Measurements from ENCODE around the gene DYSF. TPM values are rescaled to one million over a fixed set of nuclear protein-coding genes. Genes with fewer than 3 reads are reported as not detected.
A peak's percentile ranks its signal among the peaks of the same experiment; 100 is the strongest.

Gene DYSF
- total and polyA plus RNA-seq, 7 donors = 38.3 to 208 (median 109) TPM

- TF ChIP-seq CTCF (IDR thresholded peaks at IDR 0.05) = no peak
- no peaks in the 10 kb centered on the region for H3K9me3 ChIP-seq
- peaks cover 0 to 83% of the 10 kb centered on the region in 2 donors for H3K36me3 ChIP-seq (ENCODE audit: insufficient read depth in 1 of 2, low read depth in 1 of 2)
- no peak overlapping the region for H3K27ac ChIP-seq
- 58 to 66% (median 59%) methylated on average over 16 of the region's 16 CpGs for WGBS, 3 donors
- H3K4me1 ChIP-seq = peaks cover 10% of the 10 kb centered on the region
- no peak overlapping the region for H3K4me3 ChIP-seq
- intact Hi-C loops (cut with DNase I) = no loop called here
- H3K27me3 ChIP-seq (ENCODE audit: insufficient read depth in 3 of 3, low read length in 2 of 3) = no peaks in the 10 kb centered on the region
- DNase-seq = peak; percentile 60 to 72
- ATAC-seq = peak; percentile 14 to 58 (median 24)
These were observed 123.2 kb downstream of the DYSF start for GRCh38 chr2:71576541-71576940.

GRCh38 chr2:71577209-71577608 is 123.8 kb downstream of the DYSF start:
- intact Hi-C loops (cut with DNase I) = no loop called here
- no peak for ATAC-seq
- no peak for DNase-seq
- peaks cover 15% of the 10 kb centered on the region for H3K4me1 ChIP-seq
- H3K36me3 ChIP-seq (ENCODE audit: insufficient read depth in 1 of 2, low read depth in 1 of 2) = peaks cover 0 to 82% of the 10 kb centered on the region in 2 donors
- TF ChIP-seq CTCF (IDR thresholded peaks at IDR 0.05) = no peak
- H3K9me3 ChIP-seq = no peaks in the 10 kb centered on the region
- H3K4me3 ChIP-seq = no peak overlapping the region
- H3K27ac ChIP-seq = no peak overlapping the region
- H3K27me3 ChIP-seq (ENCODE audit: insufficient read depth in 3 of 3, low read length in 2 of 3) = no peaks in the 10 kb centered on the region
- 92 to 95% (median 93%) methylated on average over 3 of the region's 3 CpGs for WGBS, 3 donors

GRCh38 chr2:71578767-71579342 is 125.5 kb downstream of the DYSF start:
- Histone ChIP-seq H3K27me3 (ENCODE audit: insufficient read depth in 3 of 3, low read length in 2 of 3) (no peaks in the 10 kb centered on the region), H3K27ac (no peak overlapping the region), H3K9me3 (no peaks in the 10 kb centered on the region), H3K4me3 (no peak overlapping the region), H3K36me3 (ENCODE audit: insufficient read depth in 1 of 2, low read depth in 1 of 2) (peaks cover 0 to 71% of the 10 kb centered on the region in 2 donors), H3K4me1 (peaks cover 17% of the 10 kb centered on the region)
- peak; percentile 71 for DNase-seq
- intact Hi-C loops (cut with DNase I) = no loop called here
- TF ChIP-seq CTCF (IDR thresholded peaks at IDR 0.05) = no peak
- 68 to 72% (median 72%) methylated on average over 20 of the region's 20 CpGs for WGBS, 3 donors
- no peak for ATAC-seq

GRCh38 chr2:71581026-71581425 is 127.7 kb downstream of the DYSF start:
- ATAC-seq (peak in 1 of 4 donors; percentile 40), DNase-seq (peak; percentile 80 to 88)
- Histone ChIP-seq H3K4me3 (no peak overlapping the region), H3K4me1 (peaks cover 25% of the 10 kb centered on the region), H3K27me3 (ENCODE audit: insufficient read depth in 3 of 3, low read length in 2 of 3) (no peaks in the 10 kb centered on the region), H3K9me3 (no peaks in the 10 kb centered on the region), H3K27ac (no peak overlapping the region), H3K36me3 (ENCODE audit: insufficient read depth in 1 of 2, low read depth in 1 of 2) (peaks cover 0 to 68% of the 10 kb centered on the region in 2 donors)
- no peak for TF ChIP-seq CTCF (IDR thresholded peaks at IDR 0.05)
- WGBS, 3 donors = 31 to 54% (median 35%) methylated on average over 10 of the region's 10 CpGs
- intact Hi-C loops (cut with DNase I) = no loop called here

GRCh38 chr2:71583876-71584275 is 130.5 kb downstream of the DYSF start:
- peaks cover 25% of the 10 kb centered on the region for H3K4me1 ChIP-seq
- no peaks in the 10 kb centered on the region for H3K27me3 ChIP-seq (ENCODE audit: insufficient read depth in 3 of 3, low read length in 2 of 3)
- H3K4me3 ChIP-seq = no peak overlapping the region
- TF ChIP-seq CTCF (IDR thresholded peaks at IDR 0.05) = no peak
- intact Hi-C loops (cut with DNase I) = no loop called here
- WGBS, 3 donors = 34 to 76% (median 40%) methylated on average over 6 to 7 of the region's 7 CpGs
- no peaks in the 10 kb centered on the region for H3K9me3 ChIP-seq
- DNase-seq (peak; percentile 52 to 76), ATAC-seq (peak; percentile 74 to 91 (median 83))
- H3K27ac ChIP-seq = peak overlapping the region; percentile 46
- peaks cover 0 to 62% of the 10 kb centered on the region in 2 donors for H3K36me3 ChIP-seq (ENCODE audit: insufficient read depth in 1 of 2, low read depth in 1 of 2)

Data from psoas muscle (tissue), 8 donors.